GM12865 (cell line): ENCODE measurements around the gene GPLD1.
"Not testable (repeated sequence)": the region's sequence is repeated elsewhere in the genome, so short reads cannot be mapped to it uniquely, and the experiment has no call there.

Experiments
- DNase-seq: peaks from one replicate; pipeline ENCODE4 v3.0.0; 2010; ENCODE audit warnings: low read depth
- H3K4me3 ChIP-seq: 2 replicates; pipeline ENCODE4 v1.5.1; 2011; ENCODE audit warnings: mild to moderate bottlenecking, low read depth, low read length, control low read depth
- CTCF ChIP-seq: IDR thresholded peaks from 2 replicates; pipeline ENCODE4 v1.5.1; 2011; ENCODE audit warnings: low read length, control low read depth, low read depth, inconsistent platforms; ENCODE audit not compliant: insufficient read depth; ENCODE audit errors: missing control alignments

GPLD1 gene

GRCh38 chr6:24513602-24514001, 24.2 kb upstream of the GPLD1 start:
- H3K4me3 ChIP-seq = no peak overlapping the region
- peak; percentile 50 for DNase-seq
- no peak for TF ChIP-seq CTCF

GRCh38 chr6:24511976-24512375, 22.6 kb upstream of the GPLD1 start:
- H3K4me3 ChIP-seq, DNase-seq: not testable (repeated sequence)

DNA sequence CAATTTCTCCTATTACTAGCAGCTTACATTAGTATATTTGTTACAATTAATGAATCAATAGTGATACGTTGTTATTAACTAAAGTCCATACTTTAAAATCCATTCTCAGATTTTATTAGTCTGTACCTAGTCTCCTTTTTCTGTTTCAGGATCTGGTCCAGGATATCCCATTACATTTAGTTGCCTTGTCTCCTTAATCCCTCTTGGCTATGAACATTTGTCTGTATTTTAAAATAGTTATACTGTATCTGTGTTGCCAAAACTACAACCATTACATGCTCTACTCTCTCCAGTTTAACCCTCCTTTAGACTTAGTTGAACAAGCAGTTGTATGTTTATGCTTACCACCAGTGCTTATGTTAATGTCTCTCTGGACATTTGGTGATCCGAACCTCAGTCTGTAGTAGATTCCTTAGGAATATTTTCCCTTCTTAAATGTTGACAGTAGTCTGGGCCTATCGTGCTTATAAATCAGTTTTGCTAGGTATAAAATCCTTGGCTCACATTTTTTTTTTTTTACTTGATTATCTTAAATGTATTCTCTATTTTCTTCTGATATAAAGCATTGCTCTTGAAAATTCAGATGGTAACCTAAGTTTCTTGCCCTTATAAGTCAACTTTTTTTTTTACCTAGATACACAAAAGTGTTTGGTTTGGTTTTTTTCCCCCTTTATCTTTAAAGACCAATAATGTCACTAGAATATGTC, 17.6 kb upstream of the GPLD1 start:
- H3K4me3 ChIP-seq = no peak overlapping the region
- no peak for TF ChIP-seq CTCF
- no peak for DNase-seq

- no peak for TF ChIP-seq CTCF
- DNase-seq = no peak
- no peak overlapping the region for H3K4me3 ChIP-seq
These were observed 15.5 kb upstream of the GPLD1 start for GRCh38 chr6:24504649-24505586.

GRCh38 chr6:24504287-24504648, 14.9 kb upstream of the GPLD1 start:
- DNase-seq = no peak
- TF ChIP-seq CTCF = no peak
- no peak overlapping the region for H3K4me3 ChIP-seq

DNA sequence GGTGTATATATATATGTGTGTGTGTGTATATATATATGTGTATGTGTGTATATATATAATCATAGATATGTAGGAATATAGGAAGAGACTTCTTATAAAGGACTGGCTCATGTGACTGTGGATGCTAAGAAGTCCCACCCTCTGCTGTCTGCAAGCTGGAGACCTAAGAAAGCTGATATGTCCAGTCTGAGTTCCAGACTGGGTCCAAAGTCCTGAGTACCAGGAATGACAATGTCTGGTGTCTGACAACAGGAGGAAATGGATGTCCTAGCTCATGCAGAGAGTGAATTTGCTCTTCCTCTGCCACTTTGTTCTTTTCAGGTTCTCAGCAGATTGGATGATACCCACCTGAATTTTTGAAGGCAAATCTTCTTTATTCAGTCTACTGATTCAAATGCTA, 12.5 kb upstream of the GPLD1 start:
- H3K4me3 ChIP-seq = no peak overlapping the region
- DNase-seq = no peak
- no peak for TF ChIP-seq CTCF

GRCh38 chr6:24501374-24501773, 12.0 kb upstream of the GPLD1 start:
- no peak for DNase-seq
- H3K4me3 ChIP-seq = no peak overlapping the region
- TF ChIP-seq CTCF = no peak
